Astrocyte (in vitro differentiated cells and primary cell): ENCODE measurements around the gene CTXND2.

Experiments used
- CTCF ChIP-seq: IDR thresholded peaks from 2 replicates; pipeline ENCODE4 v1.5.1; 2011; ENCODE audit warnings: low read depth, mild to moderate bottlenecking, inconsistent platforms, low read length, moderate library complexity; ENCODE audit not compliant: insufficient read depth
- EZH2 ChIP-seq: IDR thresholded peaks from 2 replicates; pipeline ENCODE4 v1.6.1; 2012; ENCODE audit warnings: mild to moderate bottlenecking, low read length, inconsistent platforms; ENCODE audit not compliant: insufficient read depth

- TF ChIP-seq CTCF (no peak), EZH2 (no peak)
Observed at GRCh38 chr1:150876119-150876454, 10.8 kb upstream of the CTXND2 start.
